Measurements from ENCODE around the gene ANXA4. TPM values are rescaled to one million over a fixed set of nuclear protein-coding genes. Genes with fewer than 3 reads are reported as not detected.
A peak's percentile ranks its signal among the peaks of the same experiment; 100 is the strongest.

Gene ANXA4
- total RNA-seq, 1 experiment from 2014 or later, result 9.5 TPM

- no peak for TF ChIP-seq MLX (CRISPR knock-in tag; IDR thresholded peaks at IDR 0.05)
- TF ChIP-seq CBFB (CRISPR knock-in tag; IDR thresholded peaks at IDR 0.05; ENCODE audit: low read depth), result no peak
- 0 out of 2 replicates have a peak, but pooled peaks have one; percentile 6 for TF ChIP-seq ZNF121 (CRISPR knock-in tag; IDR thresholded peaks at IDR 0.05)
- no peak for TF ChIP-seq PRRX2 (CRISPR knock-in tag; IDR thresholded peaks at IDR 0.05)
- no peak overlapping the region for H3K4me3 Mint-ChIP-seq
- no peaks in the 10 kb centered on the region for H3K36me3 Mint-ChIP-seq
- no peak for DNase-seq (ENCODE audit: low spot score)
- no peak for ATAC-seq
- H3K4me1 Mint-ChIP-seq, result peaks cover 14% of the 10 kb centered on the region
- peaks cover 28% of the 10 kb centered on the region for H3K27me3 Mint-ChIP-seq (ENCODE audit: low read depth)
- H3K27ac Mint-ChIP-seq, result no peak overlapping the region
- CTCF ChIA-PET, result interaction anchor here (4.0 to 4.6 kb wide), 2 partner anchors 19 to 74 kb away, joined by 26 to 36 read pairs; no protein-coding TSS in a partner anchor
- POLR2A ChIA-PET, result no interaction called here
- no peaks in the 10 kb centered on the region for H3K9me3 Mint-ChIP-seq
These were observed 1.9 kb downstream of the ANXA4 start for GRCh38 chr2:69743847-69744264.

GRCh38 chr2:69744456-69744855 lies 2.5 kb downstream of the ANXA4 start:
- Mint-ChIP-seq H3K27me3 (ENCODE audit: low read depth) (peaks cover 28% of the 10 kb centered on the region), H3K4me3 (no peak overlapping the region), H3K4me1 (peaks cover 14% of the 10 kb centered on the region), H3K9me3 (no peaks in the 10 kb centered on the region), H3K36me3 (no peaks in the 10 kb centered on the region), H3K27ac (no peak overlapping the region)
- TF ChIP-seq HMGA2 (CRISPR knock-in tag; IDR thresholded peaks at IDR 0.05) (no peak), CREM (CRISPR knock-in tag; IDR thresholded peaks at IDR 0.05) (no peak), ATF6 (CRISPR knock-in tag; IDR thresholded peaks at IDR 0.05) (no peak), NFATC4 (CRISPR knock-in tag; IDR thresholded peaks at IDR 0.05) (no peak), FOXP1 (CRISPR knock-in tag; IDR thresholded peaks at IDR 0.05; ENCODE audit: borderline replicate concordance) (no peak), PREB (CRISPR knock-in tag; IDR thresholded peaks at IDR 0.05; ENCODE audit: borderline replicate concordance) (no peak), ZNF317 (CRISPR knock-in tag; IDR thresholded peaks at IDR 0.05; ENCODE audit: borderline replicate concordance, low read depth) (no peak), SMAD3 (CRISPR knock-in tag; IDR thresholded peaks at IDR 0.05; ENCODE audit: borderline replicate concordance) (no peak), ZNF512 (CRISPR knock-in tag; IDR thresholded peaks at IDR 0.05; ENCODE audit: borderline replicate concordance) (no peak)
- CTCF ChIA-PET, result interaction anchor here (4.6 kb wide), 1 partner anchor 19 kb away, joined by 26 read pairs; no protein-coding TSS in a partner anchor
- POLR2A ChIA-PET, result no interaction called here
- ATAC-seq (no peak), DNase-seq (ENCODE audit: low spot score) (no peak)

GRCh38 chr2:69745035-69745434 lies 3.1 kb downstream of the ANXA4 start:
- ChIA-PET POLR2A (no interaction called here), CTCF (interaction anchor here (4.6 kb wide), 1 partner anchor 20 kb away, joined by 26 read pairs; no protein-coding TSS in a partner anchor)
- peaks cover 27% of the 10 kb centered on the region for H3K27me3 Mint-ChIP-seq (ENCODE audit: low read depth)
- H3K4me3 Mint-ChIP-seq, result no peak overlapping the region
- DNase-seq (ENCODE audit: low spot score) (no peak), ATAC-seq (no peak)
- H3K4me1 Mint-ChIP-seq, result peaks cover 14% of the 10 kb centered on the region
- no peaks in the 10 kb centered on the region for H3K9me3 Mint-ChIP-seq
- H3K27ac Mint-ChIP-seq, result no peak overlapping the region
- H3K36me3 Mint-ChIP-seq, result no peaks in the 10 kb centered on the region
- no peak for TF ChIP-seq KAT7 (CRISPR knock-in tag; IDR thresholded peaks at IDR 0.05; ENCODE audit: borderline replicate concordance)
- no peak for TF ChIP-seq FOXP4 (CRISPR knock-in tag; IDR thresholded peaks at IDR 0.05)
- no peak for TF ChIP-seq E2F5 (CRISPR knock-in tag; IDR thresholded peaks at IDR 0.05)
- TF ChIP-seq GABPB1 (CRISPR knock-in tag; IDR thresholded peaks at IDR 0.05), result no peak
- TF ChIP-seq RELA (CRISPR knock-in tag; IDR thresholded peaks at IDR 0.05; ENCODE audit: borderline replicate concordance), result no peak
- no peak for TF ChIP-seq GRHL2 (CRISPR knock-in tag; IDR thresholded peaks at IDR 0.05; ENCODE audit: insufficient replicate concordance, severe bottlenecking)
- TF ChIP-seq ZNF512 (CRISPR knock-in tag; IDR thresholded peaks at IDR 0.05; ENCODE audit: borderline replicate concordance), result no peak
